SK-N-SH (cell line): Measurements from ENCODE around the gene GATC. TPM values are rescaled to one million over a fixed set of nuclear protein-coding genes. Genes with fewer than 3 reads are reported as not detected.

ENCODE experiments used
- CTCF ChIA-PET: fragments of 300-600, 350-600 bp; formaldehyde crosslinking; extraction: SDS; loops from one replicate; lab custom pipeline; 2021; lab: Yijun Ruan, JAX
- POLR2A ChIA-PET: fragments of 350-600 bp; sonication (Branson Sonifier 250); formaldehyde crosslinking; extraction: SDS; loops from one replicate; lab custom pipeline; 2020; ENCODE audit warnings: antibody characterized with exemption, inconsistent platforms; lab: Yijun Ruan, JAX
- DNase-seq: peaks from one replicate; pipeline ENCODE4 v3.0.0; 2012
- H2AFZ ChIP-seq: fragments of 200-600 bp; sonication (generic); 2 replicates; pipeline ENCODE4 v1.8.1; 2016; ENCODE audit warnings: antibody characterized with exemption, mild to moderate bottlenecking, low read depth
- H3F3A ChIP-seq: fragments of 200-600 bp; sonication (generic); replicated peaks from 2 replicates; pipeline ENCODE3; 2016; ENCODE audit warnings: antibody characterized with exemption, mild to moderate bottlenecking; ENCODE audit not compliant: insufficient read depth
- H3K27ac ChIP-seq, 2 experiments: fragments of 200-500 bp in 1 of 2; fragments of 200-600 bp in 1 of 2; sonication (Bioruptor generic) in 1 of 2; sonication (generic), shearing (Covaris generic) in 1 of 2; 2 replicates each; pipeline versions ENCODE4 v1.5.1 to v1.6.1; 2014 to 2016; ENCODE audit warnings: low read depth in 2 of 2, inconsistent platforms in 1 of 2, low read length in 1 of 2, mild to moderate bottlenecking in 1 of 2, mixed read lengths in 1 of 2
- H3K27me3 ChIP-seq: fragments of 200-600 bp; sonication (generic), shearing (Covaris generic); 2 replicates; pipeline ENCODE4 v1.6.1; 2016; ENCODE audit warnings: mixed run types; ENCODE audit not compliant: insufficient read depth
- H3K36me3 ChIP-seq, 2 experiments: fragments of 200-500 bp in 1 of 2; fragments of 200-600 bp in 1 of 2; sonication (Bioruptor generic) in 1 of 2; sonication (generic) in 1 of 2; replicated peaks in 1 of 2; 2 replicates each; pipeline versions ENCODE3 to v1.5.1; 2014 to 2016; ENCODE audit warnings: low read length in 1 of 2, mild to moderate bottlenecking in 1 of 2; ENCODE audit not compliant: insufficient read depth in 2 of 2, control insufficient read depth in 1 of 2
- H3K4me1 ChIP-seq, 2 experiments: fragments of 200-500 bp in 1 of 2; fragments of 200-600 bp in 1 of 2; sonication (Bioruptor generic) in 1 of 2; sonication (generic), shearing (Covaris generic) in 1 of 2; 2 replicates each; pipeline versions ENCODE4 v1.5.1 to v1.6.1; 2014 to 2016; ENCODE audit warnings: low read depth in 1 of 2, low read length in 1 of 2, mixed run types in 1 of 2; ENCODE audit not compliant: insufficient read depth in 2 of 2, control insufficient read depth in 1 of 2
- H3K4me2 ChIP-seq: fragments of 200-600 bp; sonication (generic), shearing (Covaris generic); 2 replicates; pipeline ENCODE4 v1.6.1; 2017; ENCODE audit warnings: mixed run types
- H3K4me3 ChIP-seq, 2 experiments: fragments of 200-500 bp in 1 of 2; fragments of 200-600 bp in 1 of 2; sonication (Bioruptor generic) in 1 of 2; sonication (generic), shearing (Covaris generic) in 1 of 2; 2 replicates each; pipeline versions ENCODE4 v1.5.1 to v1.8.1; 2014 to 2016; ENCODE audit warnings: low read depth in 2 of 2, inconsistent platforms in 1 of 2, low read length in 1 of 2, mild to moderate bottlenecking in 1 of 2, mixed read lengths in 1 of 2, moderate library complexity in 1 of 2
- H3K79me2 ChIP-seq: fragments of 200-600 bp; sonication (generic); 2 replicates; pipeline ENCODE4 v1.8.1; 2017; ENCODE audit warnings: mild to moderate bottlenecking; ENCODE audit not compliant: insufficient read depth
- H3K9ac ChIP-seq: fragments of 200-600 bp; sonication (generic); 2 replicates; pipeline ENCODE4 v1.6.1; 2017; ENCODE audit warnings: mixed run types
- H3K9me2 ChIP-seq: fragments of 200-600 bp; sonication (generic); 2 replicates; pipeline ENCODE4 v1.6.1; 2017; ENCODE audit warnings: mixed run types
- H3K9me3 ChIP-seq: fragments of 200-600 bp; sonication (generic); 2 replicates; pipeline ENCODE4 v1.6.1; 2017; ENCODE audit warnings: mixed run types, mild to moderate bottlenecking, moderate library complexity
- H4K20me1 ChIP-seq: fragments of 200-600 bp; sonication (generic); 2 replicates; pipeline ENCODE4 v1.6.1; 2017; ENCODE audit warnings: mild to moderate bottlenecking, mixed run types; ENCODE audit not compliant: insufficient read depth
- CHD2 ChIP-seq: fragments of 150-350 bp; IDR thresholded peaks from 2 replicates; pipeline ENCODE4 v1.6.1; 2018; ENCODE audit warnings: low read length; ENCODE audit not compliant: partially characterized antibody
- EZH2phosphoT487 ChIP-seq: fragments of 200-600 bp; sonication (generic); IDR thresholded peaks from 2 replicates; pipeline ENCODE4 v1.6.1; 2017; ENCODE audit warnings: low read depth, mixed run types, mild to moderate bottlenecking, antibody characterized with exemption, moderate library complexity, borderline replicate concordance
- FOXM1 ChIP-seq: IDR thresholded peaks from 2 replicates; pipeline ENCODE4 v1.4.0; 2012; ENCODE audit warnings: low read depth, mild to moderate bottlenecking
- GABPA ChIP-seq: IDR thresholded peaks from 2 replicates; pipeline ENCODE4 v1.4.0; 2012; ENCODE audit warnings: low read depth, mild to moderate bottlenecking
- GATA2 ChIP-seq: sonication (generic); formaldehyde crosslinking; IDR thresholded peaks from 2 replicates; pipeline ENCODE4 v1.5.0; 2020; ENCODE audit warnings: mild to moderate bottlenecking, missing genetic modification reagents
- IRF3 ChIP-seq: fragments of 150-350 bp; IDR thresholded peaks from 2 replicates; pipeline ENCODE4 v1.6.1; 2016; ENCODE audit warnings: mild to moderate bottlenecking, low read depth, low read length
- MAX ChIP-seq: IDR thresholded peaks from 2 replicates; pipeline ENCODE4 v1.4.0; 2012; ENCODE audit warnings: low read depth
- MEF2A ChIP-seq: IDR thresholded peaks from 2 replicates; pipeline ENCODE4 v1.4.0; 2012; ENCODE audit warnings: low read depth, borderline replicate concordance
- NRF1 ChIP-seq: IDR thresholded peaks from 2 replicates; pipeline ENCODE4 v1.6.1; 2012; ENCODE audit warnings: low read depth, mild to moderate bottlenecking, low read length
- POLR2AphosphoS5 ChIP-seq: IDR thresholded peaks from 2 replicates; pipeline ENCODE4 v1.6.1; 2012; ENCODE audit warnings: low read depth, low read length
- RCOR1 ChIP-seq: fragments of 150-350 bp; IDR thresholded peaks from 2 replicates; pipeline ENCODE4 v1.6.1; 2017; ENCODE audit warnings: antibody characterized with exemption, low read length
- RFX5 ChIP-seq: IDR thresholded peaks from 2 replicates; pipeline ENCODE4 v1.6.1; 2012; ENCODE audit warnings: mild to moderate bottlenecking, improper control_type of control experiment, low read length
- SMC3 ChIP-seq: IDR thresholded peaks from 2 replicates; pipeline ENCODE4 v1.6.1; 2012; ENCODE audit warnings: low read depth, low read length, improper control_type of control experiment
- TAF1 ChIP-seq: IDR thresholded peaks from 2 replicates; pipeline ENCODE4 v1.6.1; 2012; ENCODE audit warnings: low read depth, mild to moderate bottlenecking, low read length, moderate library complexity, borderline replicate concordance
- TCF12 ChIP-seq: IDR thresholded peaks from 2 replicates; pipeline ENCODE4 v1.4.0; 2012
- USF1 ChIP-seq: IDR thresholded peaks from 2 replicates; pipeline ENCODE4 v1.4.0; 2012; ENCODE audit warnings: low read depth, borderline replicate concordance
- YY1 ChIP-seq: IDR thresholded peaks from 2 replicates; pipeline ENCODE4 v1.4.0; 2012; ENCODE audit warnings: low read depth, mild to moderate bottlenecking
- WGBS: methylation state at CpG from one replicate; pipeline ENCODE4 v1.1.6; 2017; ENCODE audit warnings: low lambda C conversion rate; 5-methylcytosine and 5-hydroxymethylcytosine counted together
- polyA plus RNA-seq, 3 experiments: library from polyadenylated mRNA; depleted of rRNA; stranded (reverse); fragments of >200 nt; gene quantifications; 2 replicates each; pipeline ENCODE4 v1.2.3, GENCODE V29; 2012
- TF ChIP-seq, protein P1 (sequence below): IDR thresholded peaks from 2 replicates; pipeline ENCODE4 v1.6.1; 2012; ENCODE audit warnings: mild to moderate bottlenecking, low read depth, low read length, moderate library complexity
- TF ChIP-seq, protein P2 (sequence below): fragments of 200-600 bp; sonication (generic); IDR thresholded peaks from 2 replicates; pipeline ENCODE4 v1.6.1; 2017; ENCODE audit warnings: antibody characterized with exemption, mild to moderate bottlenecking, moderate library complexity
- TF ChIP-seq, protein P3 (sequence below): IDR thresholded peaks from 2 replicates; pipeline ENCODE4 v1.4.0; 2012; ENCODE audit warnings: low read depth, borderline replicate concordance

Gene GATC
- polyA plus RNA-seq, 1 of the 3 experiments (the other 2 are of a cell fraction), result 10.6 TPM

GRCh38 chr12:120429368-120429767 lies 16.9 kb upstream of the GATC start:
- Histone ChIP-seq H3K9me3 (no peaks in the 10 kb centered on the region), H3K9me2 (no peaks in the 10 kb centered on the region), H3K9ac (no peak overlapping the region), H3K79me2 (no peaks in the 10 kb centered on the region), H4K20me1 (no peaks in the 10 kb centered on the region), H3K27me3 (no peaks in the 10 kb centered on the region), H3K36me3 (no peaks in the 10 kb centered on the region), H3K27ac (no peak overlapping the region), H3K4me1 (no peaks in the 10 kb centered on the region), H3K4me3 (no peak overlapping the region), H3F3A (no peaks in the 10 kb centered on the region), H3K4me2 (no peak overlapping the region), H2AFZ (no peak overlapping the region)
- TF ChIP-seq FOXM1 (no peak), TAF1 (no peak), SMC3 (no peak), CHD2 (no peak), MAX (no peak), RFX5 (no peak), RCOR1 (no peak), EZH2phosphoT487 (no peak), GATA2 (CRISPR knock-in tag) (no peak), MEF2A (no peak), NRF1 (no peak), YY1 (no peak), POLR2AphosphoS5 (no peak), USF1 (no peak), GABPA (no peak), TCF12 (no peak), IRF3 (no peak)
- TF ChIP-seq, protein P1, sequence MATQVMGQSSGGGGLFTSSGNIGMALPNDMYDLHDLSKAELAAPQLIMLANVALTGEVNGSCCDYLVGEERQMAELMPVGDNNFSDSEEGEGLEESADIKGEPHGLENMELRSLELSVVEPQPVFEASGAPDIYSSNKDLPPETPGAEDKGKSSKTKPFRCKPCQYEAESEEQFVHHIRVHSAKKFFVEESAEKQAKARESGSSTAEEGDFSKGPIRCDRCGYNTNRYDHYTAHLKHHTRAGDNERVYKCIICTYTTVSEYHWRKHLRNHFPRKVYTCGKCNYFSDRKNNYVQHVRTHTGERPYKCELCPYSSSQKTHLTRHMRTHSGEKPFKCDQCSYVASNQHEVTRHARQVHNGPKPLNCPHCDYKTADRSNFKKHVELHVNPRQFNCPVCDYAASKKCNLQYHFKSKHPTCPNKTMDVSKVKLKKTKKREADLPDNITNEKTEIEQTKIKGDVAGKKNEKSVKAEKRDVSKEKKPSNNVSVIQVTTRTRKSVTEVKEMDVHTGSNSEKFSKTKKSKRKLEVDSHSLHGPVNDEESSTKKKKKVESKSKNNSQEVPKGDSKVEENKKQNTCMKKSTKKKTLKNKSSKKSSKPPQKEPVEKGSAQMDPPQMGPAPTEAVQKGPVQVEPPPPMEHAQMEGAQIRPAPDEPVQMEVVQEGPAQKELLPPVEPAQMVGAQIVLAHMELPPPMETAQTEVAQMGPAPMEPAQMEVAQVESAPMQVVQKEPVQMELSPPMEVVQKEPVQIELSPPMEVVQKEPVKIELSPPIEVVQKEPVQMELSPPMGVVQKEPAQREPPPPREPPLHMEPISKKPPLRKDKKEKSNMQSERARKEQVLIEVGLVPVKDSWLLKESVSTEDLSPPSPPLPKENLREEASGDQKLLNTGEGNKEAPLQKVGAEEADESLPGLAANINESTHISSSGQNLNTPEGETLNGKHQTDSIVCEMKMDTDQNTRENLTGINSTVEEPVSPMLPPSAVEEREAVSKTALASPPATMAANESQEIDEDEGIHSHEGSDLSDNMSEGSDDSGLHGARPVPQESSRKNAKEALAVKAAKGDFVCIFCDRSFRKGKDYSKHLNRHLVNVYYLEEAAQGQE, result no peak
- TF ChIP-seq, protein P2, sequence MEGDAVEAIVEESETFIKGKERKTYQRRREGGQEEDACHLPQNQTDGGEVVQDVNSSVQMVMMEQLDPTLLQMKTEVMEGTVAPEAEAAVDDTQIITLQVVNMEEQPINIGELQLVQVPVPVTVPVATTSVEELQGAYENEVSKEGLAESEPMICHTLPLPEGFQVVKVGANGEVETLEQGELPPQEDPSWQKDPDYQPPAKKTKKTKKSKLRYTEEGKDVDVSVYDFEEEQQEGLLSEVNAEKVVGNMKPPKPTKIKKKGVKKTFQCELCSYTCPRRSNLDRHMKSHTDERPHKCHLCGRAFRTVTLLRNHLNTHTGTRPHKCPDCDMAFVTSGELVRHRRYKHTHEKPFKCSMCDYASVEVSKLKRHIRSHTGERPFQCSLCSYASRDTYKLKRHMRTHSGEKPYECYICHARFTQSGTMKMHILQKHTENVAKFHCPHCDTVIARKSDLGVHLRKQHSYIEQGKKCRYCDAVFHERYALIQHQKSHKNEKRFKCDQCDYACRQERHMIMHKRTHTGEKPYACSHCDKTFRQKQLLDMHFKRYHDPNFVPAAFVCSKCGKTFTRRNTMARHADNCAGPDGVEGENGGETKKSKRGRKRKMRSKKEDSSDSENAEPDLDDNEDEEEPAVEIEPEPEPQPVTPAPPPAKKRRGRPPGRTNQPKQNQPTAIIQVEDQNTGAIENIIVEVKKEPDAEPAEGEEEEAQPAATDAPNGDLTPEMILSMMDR, result no peak
- TF ChIP-seq, protein P3, sequence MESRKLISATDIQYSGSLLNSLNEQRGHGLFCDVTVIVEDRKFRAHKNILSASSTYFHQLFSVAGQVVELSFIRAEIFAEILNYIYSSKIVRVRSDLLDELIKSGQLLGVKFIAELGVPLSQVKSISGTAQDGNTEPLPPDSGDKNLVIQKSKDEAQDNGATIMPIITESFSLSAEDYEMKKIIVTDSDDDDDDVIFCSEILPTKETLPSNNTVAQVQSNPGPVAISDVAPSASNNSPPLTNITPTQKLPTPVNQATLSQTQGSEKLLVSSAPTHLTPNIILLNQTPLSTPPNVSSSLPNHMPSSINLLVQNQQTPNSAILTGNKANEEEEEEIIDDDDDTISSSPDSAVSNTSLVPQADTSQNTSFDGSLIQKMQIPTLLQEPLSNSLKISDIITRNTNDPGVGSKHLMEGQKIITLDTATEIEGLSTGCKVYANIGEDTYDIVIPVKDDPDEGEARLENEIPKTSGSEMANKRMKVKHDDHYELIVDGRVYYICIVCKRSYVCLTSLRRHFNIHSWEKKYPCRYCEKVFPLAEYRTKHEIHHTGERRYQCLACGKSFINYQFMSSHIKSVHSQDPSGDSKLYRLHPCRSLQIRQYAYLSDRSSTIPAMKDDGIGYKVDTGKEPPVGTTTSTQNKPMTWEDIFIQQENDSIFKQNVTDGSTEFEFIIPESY, result no peak
- 72% methylated on average over 7 of the region's 7 CpGs for WGBS
- POLR2A ChIA-PET, result no interaction called here
- CTCF ChIA-PET, result interaction anchor here (0.8 to 5.9 kb wide), 26 partner anchors 9 to 115 kb away, joined by 3 to 95 read pairs (median 6); partner anchors contain the start of genes COX6A1, MSI1 and PLA2G1B
- DNase-seq, result no peak
